SK-N-MC (cell line): ENCODE results near the gene ACSL6.

Experiments used
- FOXP2 ChIP-seq: optimal IDR thresholded peaks from 2 replicates; pipeline ENCODE3; 2011; ENCODE audit warnings: mild to moderate bottlenecking, moderate library complexity; ENCODE audit not compliant: insufficient read depth; ENCODE audit errors: extremely low read length, control extremely low read depth
- POLR2AphosphoS5 ChIP-seq: IDR thresholded peaks from 2 replicates; pipeline ENCODE4 v1.6.1; 2012; ENCODE audit warnings: mild to moderate bottlenecking, low read depth, low read length, borderline replicate concordance

DNA sequence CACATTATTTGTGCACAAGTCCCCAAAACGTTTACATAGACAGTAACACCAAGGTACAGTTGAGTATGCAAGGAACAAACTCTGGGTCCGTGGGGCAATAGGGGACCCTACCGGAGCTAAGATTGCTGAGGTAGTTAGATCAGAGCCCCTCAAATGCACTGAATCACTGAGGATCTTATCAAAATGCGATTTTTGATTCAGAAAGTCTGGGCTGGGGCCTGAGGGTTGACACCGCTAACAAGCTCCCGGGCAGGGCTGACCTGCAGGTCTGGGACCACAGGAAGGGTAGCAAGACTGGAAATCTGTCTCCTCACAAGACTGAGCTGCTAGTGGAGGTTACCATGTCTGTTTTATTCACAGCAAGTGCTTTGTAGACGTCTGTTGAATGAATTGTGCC, 47.2 kb upstream of the ACSL6 start:
- TF ChIP-seq POLR2AphosphoS5 (no peak), FOXP2 (no peak)
